Measurements from ENCODE around the gene OTOL1. TPM values are rescaled to one million over a fixed set of nuclear protein-coding genes. Genes with fewer than 3 reads are reported as not detected.
"Not testable (repeated sequence)": the region's sequence is repeated elsewhere in the genome, so short reads cannot be mapped to it uniquely, and the experiment has no call there.

OTOL1 gene
- total and polyA plus RNA-seq, 9 donors = not detected

- H3K27me3 ChIP-seq (ENCODE audit: control insufficient read depth, insufficient read depth, low read length) = no peaks in the 10 kb centered on the region
- H3K4me3 ChIP-seq (ENCODE audit: low read length) = no peak overlapping the region
- H3K4me1 ChIP-seq (ENCODE audit: control insufficient read depth, insufficient read depth, low read length) = no peaks in the 10 kb centered on the region
- no peaks in the 10 kb centered on the region for H3K36me3 ChIP-seq (ENCODE audit: control insufficient read depth, insufficient read depth, low read length)
- no peak for DNase-seq
- WGBS (ENCODE audit: insufficient coverage) = 80% methylated on average over 1 of the region's 1 CpG
- no peaks in the 10 kb centered on the region for H3K9me3 ChIP-seq (replicated peaks; ENCODE audit: control insufficient read depth, low read depth, low read length)
- H3K27ac ChIP-seq (ENCODE audit: low read length) = no peak overlapping the region
Observed at GRCh38 chr3:161484226-161484625, 12.4 kb upstream of the OTOL1 start.

GRCh38 chr3:161488284-161488683 is 8.3 kb upstream of the OTOL1 start:
- H3K27ac ChIP-seq (ENCODE audit: low read length); H3K4me1 ChIP-seq (ENCODE audit: control insufficient read depth, insufficient read depth, low read length); H3K36me3 ChIP-seq (ENCODE audit: control insufficient read depth, insufficient read depth, low read length); H3K27me3 ChIP-seq (ENCODE audit: control insufficient read depth, insufficient read depth, low read length); H3K9me3 ChIP-seq (replicated peaks; ENCODE audit: control insufficient read depth, low read depth, low read length); DNase-seq; H3K4me3 ChIP-seq (ENCODE audit: low read length): not testable (repeated sequence)
- WGBS (ENCODE audit: insufficient coverage) = no CpG with 5 or more reads among the region's 1 CpG

- no peak for DNase-seq
Observed at GRCh38 chr3:161489395-161489794, 7.2 kb upstream of the OTOL1 start.

GRCh38 chr3:161490845-161491244 is 5.8 kb upstream of the OTOL1 start:
- not testable (repeated sequence) for H3K9me3 ChIP-seq (replicated peaks; ENCODE audit: control insufficient read depth, low read depth, low read length); H3K36me3 ChIP-seq (ENCODE audit: control insufficient read depth, insufficient read depth, low read length); H3K27ac ChIP-seq (ENCODE audit: low read length); H3K27me3 ChIP-seq (ENCODE audit: control insufficient read depth, insufficient read depth, low read length); DNase-seq; H3K4me1 ChIP-seq (ENCODE audit: control insufficient read depth, insufficient read depth, low read length); H3K4me3 ChIP-seq (ENCODE audit: low read length)
- no CpG with 5 or more reads among the region's 1 CpG for WGBS (ENCODE audit: insufficient coverage)

More at GRCh38 chr3:161489395-161489794, 7.2 kb upstream of the OTOL1 start:
- H3K4me1 ChIP-seq (ENCODE audit: control insufficient read depth, insufficient read depth, low read length) = no peaks in the 10 kb centered on the region
- no peaks in the 10 kb centered on the region for H3K27me3 ChIP-seq (ENCODE audit: control insufficient read depth, insufficient read depth, low read length)
- H3K9me3 ChIP-seq (replicated peaks; ENCODE audit: control insufficient read depth, low read depth, low read length) = no peaks in the 10 kb centered on the region
- H3K27ac ChIP-seq (ENCODE audit: low read length) = no peak overlapping the region
- H3K4me3 ChIP-seq (ENCODE audit: low read length) = no peak overlapping the region
- no peaks in the 10 kb centered on the region for H3K36me3 ChIP-seq (ENCODE audit: control insufficient read depth, insufficient read depth, low read length)

GRCh38 chr3:161498259-161498921 is 1.8 kb downstream of the OTOL1 start:
- H3K4me1 ChIP-seq (ENCODE audit: control insufficient read depth, insufficient read depth, low read length) = no peaks in the 10 kb centered on the region
- no peaks in the 10 kb centered on the region for H3K36me3 ChIP-seq (ENCODE audit: control insufficient read depth, insufficient read depth, low read length)
- no CpG with 5 or more reads among the region's 2 CpGs for WGBS (ENCODE audit: insufficient coverage)
- H3K4me3 ChIP-seq (ENCODE audit: low read length) = no peak overlapping the region
- peaks cover 2% of the 10 kb centered on the region for H3K9me3 ChIP-seq (replicated peaks; ENCODE audit: control insufficient read depth, low read depth, low read length)
- no peak overlapping the region for H3K27ac ChIP-seq (ENCODE audit: low read length)
- DNase-seq = no peak
- H3K27me3 ChIP-seq (ENCODE audit: control insufficient read depth, insufficient read depth, low read length) = no peaks in the 10 kb centered on the region

- no peaks in the 10 kb centered on the region for H3K36me3 ChIP-seq (ENCODE audit: control insufficient read depth, insufficient read depth, low read length)
Observed at GRCh38 chr3:161500068-161500796, 3.6 kb downstream of the OTOL1 start.

GRCh38 chr3:161503271-161503670 is 6.7 kb downstream of the OTOL1 start:
- H3K4me3 ChIP-seq (ENCODE audit: low read length) = no peak overlapping the region
- no peaks in the 10 kb centered on the region for H3K36me3 ChIP-seq (ENCODE audit: control insufficient read depth, insufficient read depth, low read length)
- H3K4me1 ChIP-seq (ENCODE audit: control insufficient read depth, insufficient read depth, low read length) = no peaks in the 10 kb centered on the region
- 89% methylated on average over 6 of the region's 8 CpGs for WGBS (ENCODE audit: insufficient coverage)
- no peak overlapping the region for H3K27ac ChIP-seq (ENCODE audit: low read length)
- H3K27me3 ChIP-seq (ENCODE audit: control insufficient read depth, insufficient read depth, low read length) = no peaks in the 10 kb centered on the region
- no peak for DNase-seq
- no peaks in the 10 kb centered on the region for H3K9me3 ChIP-seq (replicated peaks; ENCODE audit: control insufficient read depth, low read depth, low read length)

More at GRCh38 chr3:161500068-161500796, 3.6 kb downstream of the OTOL1 start:
- no peaks in the 10 kb centered on the region for H3K4me1 ChIP-seq (ENCODE audit: control insufficient read depth, insufficient read depth, low read length)
- WGBS (ENCODE audit: insufficient coverage) = 63% methylated on average over 1 of the region's 3 CpGs
- no peaks in the 10 kb centered on the region for H3K9me3 ChIP-seq (replicated peaks; ENCODE audit: control insufficient read depth, low read depth, low read length)
- H3K4me3 ChIP-seq (ENCODE audit: low read length) = no peak overlapping the region
- no peak overlapping the region for H3K27ac ChIP-seq (ENCODE audit: low read length)
- DNase-seq = peak; percentile 25
- no peaks in the 10 kb centered on the region for H3K27me3 ChIP-seq (ENCODE audit: control insufficient read depth, insufficient read depth, low read length)

GRCh38 chr3:161508852-161509477 is 12.4 kb downstream of the OTOL1 start:
- Histone ChIP-seq H3K27ac (ENCODE audit: low read length) (no peak overlapping the region), H3K4me3 (ENCODE audit: low read length) (no peak overlapping the region), H3K27me3 (ENCODE audit: control insufficient read depth, insufficient read depth, low read length) (no peaks in the 10 kb centered on the region), H3K36me3 (ENCODE audit: control insufficient read depth, insufficient read depth, low read length) (no peaks in the 10 kb centered on the region), H3K4me1 (ENCODE audit: control insufficient read depth, insufficient read depth, low read length) (no peaks in the 10 kb centered on the region), H3K9me3 (replicated peaks; ENCODE audit: control insufficient read depth, low read depth, low read length) (no peaks in the 10 kb centered on the region)
- no CpG with 5 or more reads among the region's 2 CpGs for WGBS (ENCODE audit: insufficient coverage)
- DNase-seq = peak; percentile 43

- Histone ChIP-seq H3K4me3 (ENCODE audit: low read length) (no peak overlapping the region), H3K27ac (ENCODE audit: low read length) (no peak overlapping the region), H3K36me3 (ENCODE audit: control insufficient read depth, insufficient read depth, low read length) (no peaks in the 10 kb centered on the region), H3K4me1 (ENCODE audit: control insufficient read depth, insufficient read depth, low read length) (no peaks in the 10 kb centered on the region), H3K9me3 (replicated peaks; ENCODE audit: control insufficient read depth, low read depth, low read length) (no peaks in the 10 kb centered on the region), H3K27me3 (ENCODE audit: control insufficient read depth, insufficient read depth, low read length) (no peaks in the 10 kb centered on the region)
- WGBS (ENCODE audit: insufficient coverage) = 40% methylated on average over 1 of the region's 6 CpGs
- no peak for DNase-seq
Observed at GRCh38 chr3:161510510-161511260, 14.1 kb downstream of the OTOL1 start.

GRCh38 chr3:161523916-161524315 is 27.3 kb downstream of the OTOL1 start:
- DNase-seq = no peak
- Histone ChIP-seq H3K27me3 (ENCODE audit: control insufficient read depth, insufficient read depth, low read length) (no peaks in the 10 kb centered on the region), H3K4me1 (ENCODE audit: control insufficient read depth, insufficient read depth, low read length) (no peaks in the 10 kb centered on the region), H3K4me3 (ENCODE audit: low read length) (no peak overlapping the region), H3K27ac (ENCODE audit: low read length) (no peak overlapping the region), H3K9me3 (replicated peaks; ENCODE audit: control insufficient read depth, low read depth, low read length) (no peaks in the 10 kb centered on the region), H3K36me3 (ENCODE audit: control insufficient read depth, insufficient read depth, low read length) (no peaks in the 10 kb centered on the region)
- no CpG with 5 or more reads among the region's 1 CpG for WGBS (ENCODE audit: insufficient coverage)
